ENCODE measurements around the gene FBP1. TPM values are rescaled to one million over a fixed set of nuclear protein-coding genes. Genes with fewer than 3 reads are reported as not detected.

FBP1 gene
- total RNA-seq, 1 donor from 2014 or later = not detected

DNA sequence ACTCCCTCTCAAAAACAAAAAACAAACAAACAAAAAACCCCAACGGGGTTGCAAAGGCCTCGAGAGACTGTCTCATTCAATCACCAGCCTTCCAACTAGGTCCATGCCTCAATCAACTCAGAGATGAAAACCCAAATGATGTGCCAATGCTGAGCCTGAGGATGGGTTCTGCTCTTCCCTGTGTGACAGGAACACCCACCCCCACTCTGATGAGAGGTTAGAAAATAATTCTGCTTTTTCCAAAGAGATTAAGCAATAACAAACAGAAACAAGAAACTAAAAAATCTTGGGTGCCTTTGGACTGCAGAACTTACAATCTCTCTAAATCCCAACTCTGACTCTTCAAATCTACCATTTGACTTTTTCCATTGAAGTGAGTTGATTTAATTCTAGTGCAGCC, 25.5 kb upstream of the FBP1 start:
- FAIRE-seq (no peak), DNase-seq (ENCODE audit: low read depth) (no peak)
- TF ChIP-seq, protein P1, sequence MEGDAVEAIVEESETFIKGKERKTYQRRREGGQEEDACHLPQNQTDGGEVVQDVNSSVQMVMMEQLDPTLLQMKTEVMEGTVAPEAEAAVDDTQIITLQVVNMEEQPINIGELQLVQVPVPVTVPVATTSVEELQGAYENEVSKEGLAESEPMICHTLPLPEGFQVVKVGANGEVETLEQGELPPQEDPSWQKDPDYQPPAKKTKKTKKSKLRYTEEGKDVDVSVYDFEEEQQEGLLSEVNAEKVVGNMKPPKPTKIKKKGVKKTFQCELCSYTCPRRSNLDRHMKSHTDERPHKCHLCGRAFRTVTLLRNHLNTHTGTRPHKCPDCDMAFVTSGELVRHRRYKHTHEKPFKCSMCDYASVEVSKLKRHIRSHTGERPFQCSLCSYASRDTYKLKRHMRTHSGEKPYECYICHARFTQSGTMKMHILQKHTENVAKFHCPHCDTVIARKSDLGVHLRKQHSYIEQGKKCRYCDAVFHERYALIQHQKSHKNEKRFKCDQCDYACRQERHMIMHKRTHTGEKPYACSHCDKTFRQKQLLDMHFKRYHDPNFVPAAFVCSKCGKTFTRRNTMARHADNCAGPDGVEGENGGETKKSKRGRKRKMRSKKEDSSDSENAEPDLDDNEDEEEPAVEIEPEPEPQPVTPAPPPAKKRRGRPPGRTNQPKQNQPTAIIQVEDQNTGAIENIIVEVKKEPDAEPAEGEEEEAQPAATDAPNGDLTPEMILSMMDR (IDR thresholded peaks at IDR 0.05; ENCODE audit: insufficient read depth, low read length, severe bottlenecking) = no peak
- Histone ChIP-seq H3K4me3 (ENCODE audit: low read depth, low read length) (no peak overlapping the region), H3K36me3 (ENCODE audit: control insufficient read depth, insufficient read depth, low read length) (no peaks in the 10 kb centered on the region), H3K27me3 (ENCODE audit: control insufficient read depth, insufficient read depth, low read length) (no peaks in the 10 kb centered on the region)

DNA sequence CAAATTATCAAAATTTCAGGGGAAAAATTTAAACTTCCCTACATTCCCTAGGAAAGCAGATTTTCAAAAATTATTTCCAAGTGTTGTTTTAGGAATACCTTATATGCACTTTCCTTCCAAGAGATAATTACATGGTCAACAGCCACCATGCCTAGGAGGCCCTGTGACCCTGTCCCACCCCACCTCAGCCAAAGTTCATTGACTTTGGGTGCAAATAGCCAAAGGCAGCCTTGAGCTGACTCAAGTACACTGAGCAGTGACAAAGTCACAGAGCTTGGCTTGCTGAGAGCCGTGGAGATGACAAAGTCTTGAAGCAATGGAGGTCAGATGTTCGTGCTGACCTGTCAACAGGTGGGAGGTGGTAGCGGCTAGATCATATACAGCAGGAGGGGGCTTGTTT, 24.3 kb upstream of the FBP1 start:
- TF ChIP-seq, protein P1 (IDR thresholded peaks at IDR 0.05; ENCODE audit: insufficient read depth, low read length, severe bottlenecking) = no peak
- Histone ChIP-seq H3K4me3 (ENCODE audit: low read depth, low read length) (no peak overlapping the region), H3K27me3 (ENCODE audit: control insufficient read depth, insufficient read depth, low read length) (no peaks in the 10 kb centered on the region), H3K36me3 (ENCODE audit: control insufficient read depth, insufficient read depth, low read length) (no peaks in the 10 kb centered on the region)
- FAIRE-seq = no peak
- DNase-seq (ENCODE audit: low read depth) = no peak

DNA sequence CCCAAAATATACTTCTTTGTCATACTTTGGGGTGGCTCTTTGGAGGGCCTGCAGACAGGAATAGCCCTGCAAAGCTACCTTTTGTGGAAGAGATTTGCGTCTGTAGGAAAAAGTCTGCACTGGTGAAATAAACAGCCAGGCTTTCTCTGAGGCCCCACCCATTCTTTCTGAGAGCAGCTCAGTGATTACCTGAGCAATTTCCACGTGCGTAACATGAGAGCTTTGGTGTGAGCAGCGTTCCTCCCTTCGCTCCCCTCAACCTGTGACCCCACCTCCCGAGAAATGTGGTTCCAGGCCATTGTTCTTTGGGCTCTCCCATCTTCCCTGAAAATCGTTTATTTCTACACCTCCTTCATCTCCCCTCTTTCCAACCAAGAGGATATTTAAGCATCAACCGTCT, 23.8 kb upstream of the FBP1 start:
- FAIRE-seq (no peak), DNase-seq (ENCODE audit: low read depth) (no peak)
- H3K36me3 ChIP-seq (ENCODE audit: control insufficient read depth, insufficient read depth, low read length) = no peaks in the 10 kb centered on the region
- H3K27me3 ChIP-seq (ENCODE audit: control insufficient read depth, insufficient read depth, low read length) = no peaks in the 10 kb centered on the region
- no peak overlapping the region for H3K4me3 ChIP-seq (ENCODE audit: low read depth, low read length)
- TF ChIP-seq, protein P1 (IDR thresholded peaks at IDR 0.05; ENCODE audit: insufficient read depth, low read length, severe bottlenecking) = no peak

DNA sequence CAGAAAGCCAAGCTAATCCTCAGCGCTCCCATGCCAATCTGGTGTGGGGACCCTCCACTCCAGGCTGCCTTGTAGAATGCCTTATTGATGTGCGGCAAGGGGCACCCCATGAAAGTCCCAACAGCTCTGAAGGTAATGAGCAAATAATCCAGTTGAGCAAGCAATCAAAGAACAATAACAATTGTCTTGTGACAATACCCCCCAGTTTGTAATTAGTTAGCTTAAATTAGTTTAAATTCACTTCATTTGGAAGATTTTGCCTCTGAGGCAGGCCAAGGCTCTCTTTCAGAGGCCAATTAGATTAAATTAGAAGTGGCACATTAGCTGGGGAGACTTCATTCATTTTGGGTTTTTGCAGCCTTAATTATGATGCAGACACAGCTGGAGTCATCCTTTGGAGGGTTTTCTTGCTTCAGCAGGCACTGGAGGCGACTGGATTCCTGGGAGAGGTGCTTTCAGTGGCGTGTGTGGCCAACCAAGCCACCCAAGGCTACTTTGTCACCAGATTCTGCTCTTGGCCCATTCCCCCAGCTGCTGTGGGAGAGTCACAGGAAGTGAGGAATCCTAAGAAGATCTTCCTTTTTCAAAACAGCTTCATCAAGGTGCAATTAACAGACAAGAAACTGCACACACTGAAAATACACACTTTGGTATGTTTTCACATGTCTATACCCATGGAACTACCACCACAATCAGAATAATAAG, 17.9 kb upstream of the FBP1 start:
- TF ChIP-seq, protein P1 (IDR thresholded peaks at IDR 0.05; ENCODE audit: insufficient read depth, low read length, severe bottlenecking) = no peak
- Histone ChIP-seq H3K36me3 (ENCODE audit: control insufficient read depth, insufficient read depth, low read length) (no peaks in the 10 kb centered on the region), H3K4me3 (ENCODE audit: low read depth, low read length) (no peak overlapping the region), H3K27me3 (ENCODE audit: control insufficient read depth, insufficient read depth, low read length) (no peaks in the 10 kb centered on the region)
- no peak for DNase-seq (ENCODE audit: low read depth)
- no peak for FAIRE-seq

DNA sequence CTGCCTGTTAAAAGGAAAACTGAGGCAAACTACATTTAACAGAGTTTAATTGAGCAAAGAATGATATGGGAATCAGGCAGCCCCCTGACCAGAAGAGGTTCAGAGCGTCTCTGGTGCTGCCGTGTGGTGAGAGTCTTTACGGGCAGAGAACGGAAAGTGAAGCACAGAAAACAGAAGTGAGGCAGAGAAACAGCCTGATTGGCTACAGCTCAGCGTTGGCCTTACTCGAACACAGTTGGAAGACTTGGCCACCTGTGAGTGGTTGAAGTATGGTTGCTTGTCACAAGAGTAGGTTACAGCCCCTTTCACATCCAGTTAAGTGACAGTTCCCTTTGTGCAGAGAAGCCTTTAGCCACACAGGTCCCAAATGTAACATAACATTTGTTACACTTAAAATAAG, 16.9 kb upstream of the FBP1 start:
- H3K27me3 ChIP-seq (ENCODE audit: control insufficient read depth, insufficient read depth, low read length) = no peaks in the 10 kb centered on the region
- H3K4me3 ChIP-seq (ENCODE audit: low read depth, low read length) = no peak overlapping the region
- TF ChIP-seq, protein P1 (IDR thresholded peaks at IDR 0.05; ENCODE audit: insufficient read depth, low read length, severe bottlenecking) = no peak
- H3K36me3 ChIP-seq (ENCODE audit: control insufficient read depth, insufficient read depth, low read length) = no peaks in the 10 kb centered on the region
- DNase-seq (ENCODE audit: low read depth) (no peak), FAIRE-seq (no peak)

DNA sequence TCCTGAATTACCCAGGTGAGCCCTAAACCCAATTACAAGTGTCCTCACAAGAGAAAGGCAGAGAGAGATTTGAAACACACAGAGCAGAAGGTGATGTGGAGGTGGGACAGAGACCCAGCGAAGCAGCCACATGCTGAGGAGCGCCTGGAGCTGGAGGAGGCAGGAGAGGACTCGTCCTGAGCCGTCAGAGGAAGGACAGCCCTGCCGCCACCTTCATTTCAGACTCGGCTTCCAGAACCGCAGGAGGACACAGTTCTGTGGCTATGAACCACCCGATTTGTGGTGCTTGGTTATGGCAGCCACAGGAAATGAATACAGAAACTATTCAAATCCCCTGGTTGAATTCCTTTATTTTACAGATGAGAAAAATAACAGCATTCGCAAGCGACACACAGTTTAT, 16.4 kb upstream of the FBP1 start:
- FAIRE-seq = no peak
- no peaks in the 10 kb centered on the region for H3K27me3 ChIP-seq (ENCODE audit: control insufficient read depth, insufficient read depth, low read length)
- H3K36me3 ChIP-seq (ENCODE audit: control insufficient read depth, insufficient read depth, low read length) = no peaks in the 10 kb centered on the region
- DNase-seq (ENCODE audit: low read depth) = no peak
- TF ChIP-seq, protein P1 (IDR thresholded peaks at IDR 0.05; ENCODE audit: insufficient read depth, low read length, severe bottlenecking) = no peak
- H3K4me3 ChIP-seq (ENCODE audit: low read depth, low read length) = no peak overlapping the region

Data from bronchial epithelial cell (primary cell).